SU-DHL-6 (cell line): ENCODE results near the gene ARHGAP40.

Source experiments
- EZH2phosphoT487 ChIP-seq: fragments of 200-600 bp; sonication (generic), shearing (Covaris generic); conservative IDR thresholded peaks from 2 replicates; pipeline ENCODE4 v1.6.1; 2018; ENCODE audit warnings: mild to moderate bottlenecking, antibody characterized with exemption, low read length, moderate library complexity, mixed read lengths
- TF ChIP-seq, protein P1 (sequence below): fragments of 200-600 bp; sonication (generic); IDR thresholded peaks from one replicate; pipeline ENCODE4 v1.5.1; 2017; ENCODE audit warnings: antibody characterized with exemption, mild to moderate bottlenecking, low read length, moderate library complexity; ENCODE audit not compliant: insufficient read depth, poor library complexity, severe bottlenecking

DNA sequence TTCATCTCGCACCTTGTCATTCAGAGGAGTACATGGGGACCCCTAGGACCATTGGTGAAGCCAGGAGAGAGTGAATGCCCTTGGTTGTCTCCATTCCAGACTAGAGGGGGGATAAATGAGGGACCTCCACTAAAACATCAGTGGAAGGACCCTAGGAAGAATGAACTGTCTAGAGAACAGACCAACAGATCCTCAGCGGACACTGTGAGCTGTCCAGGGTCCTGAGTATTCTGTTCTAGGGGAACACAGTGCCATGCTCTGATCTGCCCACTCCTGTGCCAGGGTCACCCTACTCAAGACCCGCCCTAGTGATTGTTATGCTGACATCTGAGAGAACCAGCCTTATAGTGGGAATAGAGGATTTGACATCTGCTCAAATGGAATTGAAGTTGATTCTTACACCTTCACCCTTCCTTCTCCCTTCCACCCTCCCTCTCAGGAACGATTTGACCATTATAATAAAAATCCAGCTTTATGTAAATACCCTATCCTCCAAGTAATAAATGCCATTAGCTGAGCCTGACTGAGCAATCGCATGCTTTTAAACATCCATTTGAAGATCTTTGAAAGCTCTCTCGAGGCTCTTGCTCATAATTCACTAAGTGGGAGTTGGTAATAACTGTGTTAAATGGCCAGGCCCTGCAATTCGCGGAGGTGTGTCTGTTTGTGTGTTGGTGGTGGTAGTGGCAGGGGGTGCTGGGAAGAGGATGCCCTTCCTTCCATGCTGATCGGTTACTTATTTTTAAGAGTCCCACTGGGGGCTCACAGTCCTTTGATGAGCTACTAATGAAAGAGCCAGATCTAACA is 79.1 kb downstream of the ARHGAP40 start:
- TF ChIP-seq, protein P1, sequence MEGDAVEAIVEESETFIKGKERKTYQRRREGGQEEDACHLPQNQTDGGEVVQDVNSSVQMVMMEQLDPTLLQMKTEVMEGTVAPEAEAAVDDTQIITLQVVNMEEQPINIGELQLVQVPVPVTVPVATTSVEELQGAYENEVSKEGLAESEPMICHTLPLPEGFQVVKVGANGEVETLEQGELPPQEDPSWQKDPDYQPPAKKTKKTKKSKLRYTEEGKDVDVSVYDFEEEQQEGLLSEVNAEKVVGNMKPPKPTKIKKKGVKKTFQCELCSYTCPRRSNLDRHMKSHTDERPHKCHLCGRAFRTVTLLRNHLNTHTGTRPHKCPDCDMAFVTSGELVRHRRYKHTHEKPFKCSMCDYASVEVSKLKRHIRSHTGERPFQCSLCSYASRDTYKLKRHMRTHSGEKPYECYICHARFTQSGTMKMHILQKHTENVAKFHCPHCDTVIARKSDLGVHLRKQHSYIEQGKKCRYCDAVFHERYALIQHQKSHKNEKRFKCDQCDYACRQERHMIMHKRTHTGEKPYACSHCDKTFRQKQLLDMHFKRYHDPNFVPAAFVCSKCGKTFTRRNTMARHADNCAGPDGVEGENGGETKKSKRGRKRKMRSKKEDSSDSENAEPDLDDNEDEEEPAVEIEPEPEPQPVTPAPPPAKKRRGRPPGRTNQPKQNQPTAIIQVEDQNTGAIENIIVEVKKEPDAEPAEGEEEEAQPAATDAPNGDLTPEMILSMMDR: no peak
- TF ChIP-seq EZH2phosphoT487: no peak
